IMR-90 (cell line): ENCODE data around the gene OSTM1. TPM values are rescaled to one million over a fixed set of nuclear protein-coding genes. Genes with fewer than 3 reads are reported as not detected.

ENCODE experiments used
- ATAC-seq: fragments of 200-7000 bp; cut with Tn5 transposase; 2 replicates; pipeline ENCODE4 v1.9.1; 2020; ENCODE audit warnings: low read depth, mild to moderate bottlenecking, moderate library complexity
- BruUV-seq: library from RNA; stranded (reverse); fragments of 400-500 nt; replicated peaks from 2 replicates; lab custom pipeline; 2021; lab: Mats Ljungman, UMichigan
- CTCF ChIA-PET: fragments of 300-600 bp; formaldehyde crosslinking; extraction: SDS; loops from one replicate; lab custom pipeline; 2021; ENCODE audit warnings: antibody characterized with exemption; lab: Yijun Ruan, JAX
- POLR2A ChIA-PET: fragments of 300-600 bp; sonication (Branson Sonifier 250); formaldehyde crosslinking; loops from one replicate; lab custom pipeline; 2022; ENCODE audit warnings: antibody characterized with exemption; ENCODE audit not compliant: unreplicated experiment; lab: Charles Lee
- DNase-seq: peaks from one replicate; pipeline ENCODE4 v3.0.0; 2013
- H2AFZ ChIP-seq: replicated peaks from 2 replicates; pipeline ENCODE3; 2013; ENCODE audit warnings: low read length, mild to moderate bottlenecking; ENCODE audit not compliant: poor library complexity
- H2AK5ac ChIP-seq: 2 replicates; pipeline ENCODE4 v1.6.1; 2013; ENCODE audit warnings: low read depth, low read length, inconsistent platforms
- H2AK9ac ChIP-seq: replicated peaks from 2 replicates; pipeline ENCODE3; 2013; ENCODE audit warnings: mild to moderate bottlenecking, low read depth, low read length, moderate library complexity; ENCODE audit not compliant: poor library complexity
- H2BK120ac ChIP-seq: 2 replicates; pipeline ENCODE4 v1.6.1; 2013; ENCODE audit warnings: low read depth, low read length, inconsistent platforms
- H2BK15ac ChIP-seq: 3 replicates; pipeline ENCODE4 v1.6.1; 2013; ENCODE audit warnings: low read depth, low read length, inconsistent platforms
- H2BK20ac ChIP-seq: 2 replicates; pipeline ENCODE4 v1.6.1; 2013; ENCODE audit warnings: low read depth, mild to moderate bottlenecking, inconsistent platforms, low read length, moderate library complexity
- H2BK5ac ChIP-seq: 2 replicates; pipeline ENCODE4 v1.6.1; 2013; ENCODE audit warnings: mild to moderate bottlenecking, low read depth, low read length, inconsistent platforms; ENCODE audit not compliant: poor library complexity, severe bottlenecking
- H3K14ac ChIP-seq: replicated peaks from 2 replicates; pipeline ENCODE4 v1.6.1; 2013; ENCODE audit warnings: low read depth, low read length, inconsistent platforms
- H3K18ac ChIP-seq: 2 replicates; pipeline ENCODE4 v1.6.1; 2013; ENCODE audit warnings: low read depth, low read length, control low read depth
- H3K23ac ChIP-seq: 2 replicates; pipeline ENCODE4 v1.6.1; 2013; ENCODE audit warnings: low read depth, low read length, inconsistent platforms
- H3K27ac ChIP-seq: 2 replicates; pipeline ENCODE4 v1.5.1; 2013; ENCODE audit warnings: mild to moderate bottlenecking, control low read depth, low read length; ENCODE audit not compliant: insufficient read depth
- H3K27me3 ChIP-seq: 2 replicates; pipeline ENCODE4 v1.6.1; 2013; ENCODE audit warnings: low read length; ENCODE audit not compliant: control insufficient read depth, insufficient read depth
- H3K36me3 ChIP-seq: 2 replicates; pipeline ENCODE4 v1.6.1; 2013; ENCODE audit warnings: low read length, mixed read lengths; ENCODE audit not compliant: control insufficient read depth, insufficient read depth
- H3K4ac ChIP-seq: 2 replicates; pipeline ENCODE4 v1.6.1; 2013; ENCODE audit warnings: low read depth, low read length, inconsistent platforms
- H3K4me1 ChIP-seq: 2 replicates; pipeline ENCODE4 v1.6.1; 2013; ENCODE audit warnings: low read length, mixed read lengths; ENCODE audit not compliant: control insufficient read depth, insufficient read depth
- H3K4me2 ChIP-seq: 2 replicates; pipeline ENCODE4 v1.6.1; 2013; ENCODE audit warnings: low read depth, mild to moderate bottlenecking, control low read depth, low read length, moderate library complexity
- H3K4me3 ChIP-seq: 2 replicates; pipeline ENCODE4 v1.5.1; 2013; ENCODE audit warnings: low read depth, mild to moderate bottlenecking, control low read depth, low read length, moderate library complexity; ENCODE audit not compliant: insufficient read depth
- H3K56ac ChIP-seq: 2 replicates; pipeline ENCODE4 v1.6.1; 2013; ENCODE audit warnings: low read length, inconsistent platforms; ENCODE audit not compliant: insufficient read depth; ENCODE audit errors: extremely low read depth
- H3K79me1 ChIP-seq, 2 experiments: 2 replicates each; pipeline ENCODE4 v1.6.1; 2013; ENCODE audit warnings: low read length in 2 of 2, inconsistent platforms in 1 of 2, low read depth in 1 of 2
- H3K9ac ChIP-seq: 2 replicates; pipeline ENCODE4 v1.6.1; 2013; ENCODE audit warnings: low read depth, low read length, control low read depth
- H3K9me1 ChIP-seq: 2 replicates; pipeline ENCODE4 v1.6.1; 2013; ENCODE audit warnings: low read length, inconsistent platforms; ENCODE audit not compliant: insufficient read depth
- H3K9me3 ChIP-seq: 2 replicates; pipeline ENCODE4 v1.6.1; 2013; ENCODE audit warnings: low read length; ENCODE audit not compliant: control insufficient read depth, insufficient read depth
- H4K20me1 ChIP-seq: 2 replicates; pipeline ENCODE4 v1.6.1; 2013; ENCODE audit warnings: low read length, inconsistent platforms; ENCODE audit not compliant: insufficient read depth
- H4K5ac ChIP-seq: 2 replicates; pipeline ENCODE4 v1.6.1; 2013; ENCODE audit warnings: mild to moderate bottlenecking, low read depth, low read length, control low read depth
- H4K8ac ChIP-seq, 2 experiments: 2 replicates each; pipeline ENCODE4 v1.6.1; 2013; ENCODE audit warnings: low read depth in 2 of 2, low read length in 2 of 2, control low read depth in 1 of 2, inconsistent platforms in 1 of 2
- H4K91ac ChIP-seq: 2 replicates; pipeline ENCODE4 v1.6.1; 2013; ENCODE audit warnings: low read depth, low read length, inconsistent platforms; ENCODE audit not compliant: insufficient read depth
- CHD1 ChIP-seq: IDR thresholded peaks from 2 replicates; pipeline ENCODE4 v1.6.1; 2012; ENCODE audit warnings: low read depth, low read length, improper control_type of control experiment
- CTCF ChIP-seq: conservative IDR thresholded peaks from 2 replicates; pipeline ENCODE4 v1.5.1; 2012; ENCODE audit warnings: mild to moderate bottlenecking, low read depth, low read length, improper control_type of control experiment
- ELK1 ChIP-seq: fragments of 150-350 bp; IDR thresholded peaks from 2 replicates; pipeline ENCODE4 v1.6.1; 2016; ENCODE audit warnings: low read depth, mild to moderate bottlenecking, low read length, moderate library complexity, borderline replicate concordance
- MXI1 ChIP-seq: IDR thresholded peaks from 2 replicates; pipeline ENCODE4 v1.6.1; 2012; ENCODE audit warnings: low read depth, mild to moderate bottlenecking, low read length, moderate library complexity, borderline replicate concordance
- RAD21 ChIP-seq: IDR thresholded peaks from 2 replicates; pipeline ENCODE4 v1.6.1; 2012; ENCODE audit warnings: low read length, improper control_type of control experiment
- RCOR1 ChIP-seq: IDR thresholded peaks from 2 replicates; pipeline ENCODE4 v1.6.1; 2012; ENCODE audit warnings: mild to moderate bottlenecking, low read length, improper control_type of control experiment; ENCODE audit not compliant: insufficient replicate concordance
- SMC3 ChIP-seq: fragments of 150-350 bp; IDR thresholded peaks from 2 replicates; pipeline ENCODE4 v1.6.1; 2016; ENCODE audit warnings: low read depth, mild to moderate bottlenecking, antibody characterized with exemption, low read length, moderate library complexity
- USF2 ChIP-seq: fragments of 150-350 bp; IDR thresholded peaks from 2 replicates; pipeline ENCODE4 v1.6.1; 2017; ENCODE audit warnings: mild to moderate bottlenecking, antibody characterized with exemption, low read length, low read depth
- WGBS, 2 experiments: methylation state at CpG; one replicate each; pipeline versions ENCODE4 v1.1.5 to v1.1.7; 2013; ENCODE audit warnings: missing lambda C conversion rate in 2 of 2; ENCODE audit not compliant: insufficient read length in 1 of 2; ENCODE audit errors: extremely low coverage in 2 of 2; 5-methylcytosine and 5-hydroxymethylcytosine counted together
- dilution Hi-C: fragments of 300-500 bp; cut with HindIII; formaldehyde crosslinking; loops from one replicate; pipeline ENCODE4 v1.14.3; 2018; ENCODE audit warnings: low sequenced_read_pairs; ENCODE audit not compliant: unreplicated experiment
- in situ Hi-C: fragments of 300-500 bp; cut with MboI; formaldehyde crosslinking; loops from 3 replicates; pipeline ENCODE4 v1.14.3; 2019; ENCODE audit warnings: low sequenced_read_pairs, inconsistent platforms, mixed read lengths
- intact Hi-C: fragments of 100-400 bp; cut with micrococcal nuclease; formaldehyde crosslinking; loops from 2 replicates; pipeline ENCODE4 v1.10.0; 2022
- polyA plus RNA-seq, 3 experiments: library from polyadenylated mRNA; depleted of rRNA; stranded (reverse); fragments of >200 nt; gene quantifications; 2 replicates each; pipeline ENCODE4 v1.2.3, GENCODE V29; 2012; ENCODE audit warnings: low replicate concordance in 1 of 3
- total RNA-seq: library from RNA; depleted of rRNA; stranded (reverse); fragments of >200 nt; gene quantifications from 2 replicates; pipeline ENCODE4 v1.2.3, GENCODE V29; 2012

The OSTM1 gene
- total and polyA plus RNA-seq, 2 of the 4 experiments (the other 2 are of a cell fraction) = 8.0 to 24.7 TPM

- no peaks in the 10 kb centered on the region for H3K79me1 ChIP-seq
- H3K4ac ChIP-seq = no peak overlapping the region
- no peak overlapping the region for H2BK20ac ChIP-seq
- H4K8ac ChIP-seq = no peak overlapping the region
- CTCF ChIA-PET = no interaction called here
- ATAC-seq (peak; percentile 73), DNase-seq (peak; percentile 58)
- intact Hi-C loops = no loop called here
- no peak overlapping the region for H3K4me2 ChIP-seq
- no peaks in the 10 kb centered on the region; the same call in none of the 2 replicates for H3K27me3 ChIP-seq
- no peak overlapping the region for H2BK120ac ChIP-seq
- no peak overlapping the region for H3K18ac ChIP-seq
- no peak overlapping the region for H2BK15ac ChIP-seq
- H4K91ac ChIP-seq = no peak overlapping the region
- no peak for TF ChIP-seq CTCF
- TF ChIP-seq CHD1 = no peak
- no peak for TF ChIP-seq RAD21
- no peak for TF ChIP-seq MXI1
- no peak for TF ChIP-seq ELK1
- TF ChIP-seq RCOR1 = no peak
- TF ChIP-seq SMC3 = no peak
- no peak for TF ChIP-seq USF2
- H4K20me1 ChIP-seq = no peaks in the 10 kb centered on the region
- POLR2A ChIA-PET = no interaction called here
- H3K14ac ChIP-seq = no peak overlapping the region
- H2AFZ ChIP-seq = peak overlapping the region; percentile 51
- H4K5ac ChIP-seq = no peak overlapping the region
- no TSS peak for BruUV-seq
- H2AK9ac ChIP-seq = no peak overlapping the region
- H3K4me1 ChIP-seq = no peaks in the 10 kb centered on the region
- whole genome bisulfite sequencing, 2 experiments = no CpG with 5 or more reads among the region's 2 CpGs
- H2AK5ac ChIP-seq = no peak overlapping the region; the same call in 1 of the 2 replicates
- in situ Hi-C loops = no loop called here
- no peak overlapping the region for H2BK5ac ChIP-seq
- H3K9me1 ChIP-seq = no peaks in the 10 kb centered on the region; the same call in 1 of the 2 replicates
- H3K23ac ChIP-seq = no peak overlapping the region
- no peaks in the 10 kb centered on the region for H3K36me3 ChIP-seq
- H3K4me3 ChIP-seq = no peak overlapping the region
- dilution Hi-C loops = no loop called here
- no peaks in the 10 kb centered on the region for H3K9me3 ChIP-seq
- no peak overlapping the region for H3K9ac ChIP-seq
- no peak overlapping the region for H3K56ac ChIP-seq
- no peak overlapping the region for H3K27ac ChIP-seq
These were observed 5.7 kb upstream of the OSTM1 start for GRCh38 chr6:108080010-108080780.
